ENCODE results near the gene GGT7.
A peak's percentile ranks its signal among the peaks of the same experiment; 100 is the strongest.

GGT7 gene

GRCh38 chr20:34871966-34872621 is 562 bp downstream of the GGT7 start:
- TF ChIP-seq CTCF (conservative IDR thresholded peaks at IDR 0.05; ENCODE audit: low read length): no peak
- peak overlapping the region; percentile 85 for H3K4me3 ChIP-seq (ENCODE audit: low read length)
- peak; percentile 7 for DNase-seq (ENCODE audit: low read depth)

- TF ChIP-seq CTCF (conservative IDR thresholded peaks at IDR 0.05; ENCODE audit: low read length): no peak
- no peak for DNase-seq (ENCODE audit: low read depth)
- H3K4me3 ChIP-seq (ENCODE audit: low read length): peak overlapping the region; percentile 85
These were observed 1.2 kb downstream of the GGT7 start for GRCh38 chr20:34871320-34871926.

- no peak for TF ChIP-seq CTCF (conservative IDR thresholded peaks at IDR 0.05; ENCODE audit: low read length)
- DNase-seq (ENCODE audit: low read depth): no peak
- no peak overlapping the region for H3K4me3 ChIP-seq (ENCODE audit: low read length)
These were observed 8.4 kb downstream of the GGT7 start for GRCh38 chr20:34864216-34864615.

GRCh38 chr20:34863421-34863965 is 9.2 kb downstream of the GGT7 start:
- H3K4me3 ChIP-seq (ENCODE audit: low read length): no peak overlapping the region
- DNase-seq (ENCODE audit: low read depth): no peak
- TF ChIP-seq CTCF (conservative IDR thresholded peaks at IDR 0.05; ENCODE audit: low read length): no peak

- no peak overlapping the region for H3K4me3 ChIP-seq (ENCODE audit: low read length)
- no peak for DNase-seq (ENCODE audit: low read depth)
- TF ChIP-seq CTCF (conservative IDR thresholded peaks at IDR 0.05; ENCODE audit: low read length): no peak
These were observed 9.9 kb downstream of the GGT7 start for GRCh38 chr20:34862724-34863123.

GRCh38 chr20:34861386-34862084 is 11.1 kb downstream of the GGT7 start:
- H3K4me3 ChIP-seq (ENCODE audit: low read length): no peak overlapping the region
- TF ChIP-seq CTCF (conservative IDR thresholded peaks at IDR 0.05; ENCODE audit: low read length): no peak
- DNase-seq (ENCODE audit: low read depth): no peak

All from AG10803 (cell line).